Thoracic aorta (tissue), 2 donors: ENCODE measurements around the gene PANX1. TPM values are rescaled to one million over a fixed set of nuclear protein-coding genes. Genes with fewer than 3 reads are reported as not detected.

Experiments
- ATAC-seq: fragments of 150-250 bp; one replicate; pipeline ENCODE4 v1.8.0; 2017; ENCODE audit warnings: low read depth; ENCODE audit not compliant: insufficient number of reproducible peaks, low FRiP score
- DNase-seq: peaks from one replicate; pipeline ENCODE4 v3.0.0-alpha.2; 2020; ENCODE audit warnings: low spot score
- H3K27ac ChIP-seq, 2 donors: fragments of 200-600 bp; sonication (generic); 1 replicate in 1 of 2; 2 replicates in 1 of 2; pipeline ENCODE4 v1.5.1; 2016; ENCODE audit warnings: mild to moderate bottlenecking in 2 of 2, moderate library complexity in 2 of 2
- H3K27me3 ChIP-seq: fragments of 200-600 bp; sonication (generic); replicated peaks from 2 replicates; pipeline ENCODE4 v1.6.0; 2016; ENCODE audit warnings: mild to moderate bottlenecking; ENCODE audit not compliant: insufficient read depth
- H3K36me3 ChIP-seq: fragments of 200-600 bp; sonication (generic); one replicate; pipeline ENCODE4 v1.5.1; 2016
- H3K4me1 ChIP-seq, 2 donors: fragments of 200-600 bp; sonication (generic); 1 replicate in 1 of 2; 2 replicates in 1 of 2; pipeline versions ENCODE4 v1.5.1 to v1.6.0; 2016; ENCODE audit warnings: low read depth in 2 of 2, mild to moderate bottlenecking in 1 of 2; ENCODE audit not compliant: control insufficient read depth in 1 of 2
- H3K4me3 ChIP-seq: fragments of 200-600 bp; sonication (generic); 2 replicates; pipeline ENCODE4 v1.5.1; 2016; ENCODE audit warnings: mild to moderate bottlenecking
- H3K9me3 ChIP-seq: fragments of 200-600 bp; sonication (generic); 2 replicates; pipeline ENCODE4 v1.5.1; 2016
- CTCF ChIP-seq: fragments of 200-600 bp; sonication (generic); IDR thresholded peaks from one replicate; pipeline ENCODE4 v1.5.1; 2019; ENCODE audit warnings: antibody characterized with exemption
- total RNA-seq, 2 donors: library from RNA; depleted of rRNA; stranded (reverse); fragments of >200 nt; gene quantifications; one replicate each; pipeline versions ENCODE4 v1.1.0 to v1.2.3, GENCODE V29; 2016

The PANX1 gene
- total RNA-seq, 2 donors from 2014 or later = 29.6 to 49.2 TPM

- DNase-seq (no peak), ATAC-seq (no peak)
- TF ChIP-seq CTCF = no peak
- H3K27me3 ChIP-seq = no peaks in the 10 kb centered on the region
- H3K9me3 ChIP-seq = no peaks in the 10 kb centered on the region
- H3K36me3 ChIP-seq = no peaks in the 10 kb centered on the region
- peaks cover 6 to 9% of the 10 kb centered on the region in 2 donors for H3K4me1 ChIP-seq
- no peak overlapping the region for H3K4me3 ChIP-seq
- H3K27ac ChIP-seq = no peak overlapping the region
Measured at GRCh38 chr11:94107363-94107762, 21.3 kb upstream of the PANX1 start.

GRCh38 chr11:94111241-94111640, 17.4 kb upstream of the PANX1 start:
- peaks cover 19 to 26% of the 10 kb centered on the region in 2 donors for H3K4me1 ChIP-seq
- no peaks in the 10 kb centered on the region for H3K27me3 ChIP-seq
- no peak overlapping the region for H3K4me3 ChIP-seq
- TF ChIP-seq CTCF = no peak
- DNase-seq (no peak), ATAC-seq (no peak)
- no peaks in the 10 kb centered on the region for H3K9me3 ChIP-seq
- peak overlapping the region in 1 of 2 donors; percentile 43 for H3K27ac ChIP-seq
- H3K36me3 ChIP-seq = no peaks in the 10 kb centered on the region

- Histone ChIP-seq H3K36me3 (no peaks in the 10 kb centered on the region), H3K4me1 (peaks cover 19 to 27% of the 10 kb centered on the region in 2 donors), H3K9me3 (no peaks in the 10 kb centered on the region), H3K27ac (peak overlapping the region in 1 of 2 donors; percentile 43), H3K4me3 (no peak overlapping the region), H3K27me3 (no peaks in the 10 kb centered on the region)
- no peak for TF ChIP-seq CTCF
- DNase-seq (no peak), ATAC-seq (no peak)
Measured at GRCh38 chr11:94111660-94112059, 17.0 kb upstream of the PANX1 start.

GRCh38 chr11:94112206-94112953, 16.3 kb upstream of the PANX1 start:
- H3K27ac ChIP-seq = peak overlapping the region; percentile 19 to 43
- no peak for ATAC-seq
- TF ChIP-seq CTCF = no peak
- H3K4me1 ChIP-seq = peaks cover 19 to 27% of the 10 kb centered on the region in 2 donors
- no peak for DNase-seq
- H3K4me3 ChIP-seq = no peak overlapping the region
- no peaks in the 10 kb centered on the region for H3K36me3 ChIP-seq
- no peaks in the 10 kb centered on the region for H3K9me3 ChIP-seq
- H3K27me3 ChIP-seq = no peaks in the 10 kb centered on the region

GRCh38 chr11:94117197-94117574, 11.5 kb upstream of the PANX1 start:
- no peaks in the 10 kb centered on the region for H3K36me3 ChIP-seq
- no peak for TF ChIP-seq CTCF
- ATAC-seq (no peak), DNase-seq (no peak)
- no peak overlapping the region for H3K4me3 ChIP-seq
- no peak overlapping the region for H3K27ac ChIP-seq
- H3K27me3 ChIP-seq = no peaks in the 10 kb centered on the region
- H3K4me1 ChIP-seq = peaks cover 13 to 19% of the 10 kb centered on the region in 2 donors
- no peaks in the 10 kb centered on the region for H3K9me3 ChIP-seq
